Activated T-cell treated with anti-CD3 and anti-CD28 coated beads, Interleukin-2, amount 50 U/mL, for 48 hours (primary cell): ENCODE measurements around the gene AFF3.
"Not testable (repeated sequence)": the region's sequence is repeated elsewhere in the genome, so short reads cannot be mapped to it uniquely, and the experiment has no call there.

Experiments
- DNase-seq, 2 experiments: peaks; one replicate each; pipeline ENCODE4 v3.0.0-alpha.2; 2020

Gene AFF3

DNA sequence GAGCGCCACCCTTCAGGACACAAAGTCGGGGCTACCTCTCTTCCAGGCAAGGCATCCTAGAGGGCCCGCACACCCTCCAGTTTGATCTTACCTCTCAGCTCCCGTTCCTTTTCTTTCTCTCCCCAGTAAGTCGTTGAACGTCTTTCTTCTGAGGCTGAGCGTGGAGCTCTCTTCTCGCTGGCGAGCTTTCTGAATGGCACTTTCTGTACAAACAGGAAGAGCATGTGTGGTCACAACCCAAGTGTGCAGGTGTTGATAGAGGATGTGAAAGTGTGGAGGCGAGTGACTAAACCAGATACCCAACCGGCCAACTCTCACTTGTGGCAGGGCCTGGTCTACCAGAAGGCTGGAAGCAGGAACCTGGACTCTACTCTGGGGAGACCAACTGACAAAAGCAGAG, at the start of gene AFF3:
Gene AFF3, minus strand, starts transcription at position 198 of the 400 bp plus-strand sequence. CDS start 38,136 bp downstream, outside the sequence.
- DNase-seq = peak; percentile 69 to 73

- no peak for DNase-seq
These were observed 47.0 kb upstream of the AFF3 start for GRCh38 chr2:100189387-100189786.

GRCh38 chr2:100188326-100188725, 45.9 kb upstream of the AFF3 start:
- no peak for DNase-seq

DNA sequence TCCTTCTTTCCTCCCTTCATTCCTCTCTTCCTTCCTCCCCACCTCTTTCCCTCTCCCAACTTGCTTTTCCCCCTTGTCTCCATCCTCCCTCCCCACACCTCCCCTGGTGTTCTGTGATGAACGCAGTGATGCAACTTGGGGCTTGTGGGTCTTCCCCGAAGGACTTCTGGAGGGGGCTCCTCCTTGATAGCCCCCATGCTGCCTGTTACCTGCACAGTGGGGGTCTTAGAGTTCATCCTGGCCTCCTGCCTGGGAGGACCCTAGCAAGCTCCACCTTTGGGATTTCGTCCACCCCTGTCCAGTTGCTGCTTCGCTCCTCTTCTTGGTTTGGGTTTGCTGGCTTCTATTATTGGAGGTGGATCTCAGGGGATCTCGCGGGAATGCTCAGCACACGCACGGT, 43.7 kb upstream of the AFF3 start:
- DNase-seq = no peak

DNA sequence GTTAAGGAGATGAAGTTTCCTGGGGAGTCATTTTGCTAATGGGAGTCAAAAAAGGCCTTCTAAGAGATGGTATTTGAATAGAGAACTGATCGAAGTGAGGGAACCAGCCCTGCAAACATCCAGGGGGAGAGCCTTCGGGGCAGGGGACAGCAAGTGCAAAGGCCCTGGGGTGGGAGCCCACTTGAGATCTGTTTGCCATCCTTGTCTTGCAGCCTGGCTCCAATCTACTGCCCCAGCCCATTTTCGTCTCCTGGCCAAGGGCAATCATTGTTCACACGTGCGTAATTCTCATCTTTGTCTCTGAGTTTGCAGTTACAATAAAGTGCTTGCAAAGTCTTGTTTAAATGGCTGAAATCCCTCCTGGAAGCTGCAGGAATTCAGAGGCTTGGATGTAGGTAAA, 43.1 kb upstream of the AFF3 start:
- DNase-seq = no peak

- DNase-seq = no peak
These were observed 42.7 kb upstream of the AFF3 start for GRCh38 chr2:100185105-100185504.

GRCh38 chr2:100184055-100184737, 41.8 kb upstream of the AFF3 start:
- no peak for DNase-seq

DNA sequence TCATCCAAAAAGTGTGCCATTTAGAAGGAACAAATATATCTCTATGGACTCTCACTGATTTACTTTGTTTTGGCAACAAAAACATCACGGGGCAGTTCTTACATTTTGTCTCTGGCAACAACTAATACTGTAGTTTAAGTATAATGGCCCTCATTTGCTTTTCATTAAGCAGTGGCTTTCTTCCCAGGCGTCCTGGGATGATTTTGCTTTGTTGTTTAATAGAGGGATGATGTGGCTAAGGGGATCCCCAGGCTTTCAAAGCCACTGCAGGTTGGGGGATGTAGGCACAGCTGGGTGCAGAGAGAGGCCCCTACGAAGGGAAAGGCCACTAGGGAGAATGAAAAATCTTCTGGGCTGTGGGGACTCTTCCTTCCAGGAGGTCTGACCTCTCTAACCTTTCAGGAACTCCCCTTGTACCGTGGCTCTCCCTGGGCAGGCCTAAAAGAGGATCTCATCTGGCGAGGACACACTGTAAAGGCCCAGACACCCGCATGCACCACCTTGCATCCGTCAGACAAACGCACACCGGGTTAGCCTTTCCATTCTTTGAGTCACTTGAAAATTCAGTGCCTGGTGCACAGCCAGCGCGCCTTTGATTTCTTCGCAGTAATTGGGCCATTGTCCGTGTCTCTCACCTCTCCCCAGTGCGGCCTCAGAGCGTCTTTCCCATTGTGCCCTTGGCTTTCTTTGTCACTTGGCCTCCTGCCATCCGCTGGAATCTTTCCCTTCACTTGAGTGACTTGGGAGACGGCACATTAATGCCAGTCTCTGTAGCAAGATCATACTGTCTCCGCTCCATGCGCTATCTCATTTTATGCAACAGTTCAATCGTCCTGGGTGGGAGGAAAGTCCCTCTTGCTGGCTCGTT, 40.3 kb upstream of the AFF3 start:
- DNase-seq = no peak

DNA sequence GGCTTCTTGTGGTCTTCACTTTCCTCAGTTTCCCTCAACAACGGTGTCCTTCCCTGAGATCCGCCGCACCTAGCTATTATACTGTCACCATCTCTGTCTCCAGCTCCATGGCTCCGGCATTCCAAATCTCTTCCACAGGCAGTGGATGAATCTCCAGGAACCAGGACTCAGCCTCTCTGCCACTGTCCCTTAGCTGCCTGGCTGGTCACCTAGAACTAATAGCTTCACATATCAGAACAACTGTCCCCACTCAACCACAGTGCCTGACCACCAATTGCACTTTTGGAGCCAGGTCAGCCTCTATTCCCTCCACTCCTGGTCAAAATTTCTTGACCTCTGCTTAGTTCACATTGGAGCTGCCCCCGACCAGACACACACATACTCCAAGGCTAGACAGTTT, 38.1 kb upstream of the AFF3 start:
- DNase-seq = no peak

GRCh38 chr2:100179806-100180205, 37.4 kb upstream of the AFF3 start:
- DNase-seq = no peak

GRCh38 chr2:100178864-100179263, 36.5 kb upstream of the AFF3 start:
- no peak for DNase-seq

DNA sequence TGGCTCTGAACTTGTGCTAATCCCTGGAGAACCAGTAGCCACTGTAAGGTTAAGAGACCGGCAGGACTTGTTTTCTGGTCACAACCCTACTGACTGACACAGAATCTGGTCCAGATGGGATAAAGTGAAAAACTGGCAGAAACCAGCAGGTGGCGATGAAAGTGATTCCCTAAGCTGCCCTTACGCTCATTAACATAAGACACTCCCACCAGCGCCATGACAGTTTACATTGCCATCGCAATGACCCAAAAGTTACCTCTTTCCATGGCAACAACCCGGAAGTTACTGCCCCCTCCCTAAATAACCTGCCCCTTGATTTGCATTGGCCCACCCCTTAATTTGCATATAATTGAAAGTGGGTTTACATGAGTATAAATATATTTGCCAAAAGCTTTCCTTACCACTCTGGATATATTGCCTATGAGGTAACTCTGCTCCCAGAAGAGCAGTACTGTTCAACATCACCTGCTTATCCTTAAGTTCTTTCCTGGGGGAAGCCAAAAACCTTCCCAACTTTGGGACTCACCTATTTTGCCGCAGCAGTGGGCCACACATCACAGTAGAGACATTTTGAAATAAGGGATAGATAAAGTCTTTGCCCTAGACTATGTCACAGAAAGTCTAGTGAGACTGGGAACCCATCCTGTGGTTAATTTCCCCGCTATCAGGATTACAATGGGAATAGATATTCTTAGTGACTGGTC, 35.8 kb upstream of the AFF3 start:
- DNase-seq = peak; percentile 42 to 44

GRCh38 chr2:100176925-100177324, 34.5 kb upstream of the AFF3 start:
- DNase-seq = no peak

- DNase-seq = no peak
These were observed 31.6 kb upstream of the AFF3 start for GRCh38 chr2:100174026-100174431.

GRCh38 chr2:100166701-100167100, 24.3 kb upstream of the AFF3 start:
- DNase-seq = no peak

DNA sequence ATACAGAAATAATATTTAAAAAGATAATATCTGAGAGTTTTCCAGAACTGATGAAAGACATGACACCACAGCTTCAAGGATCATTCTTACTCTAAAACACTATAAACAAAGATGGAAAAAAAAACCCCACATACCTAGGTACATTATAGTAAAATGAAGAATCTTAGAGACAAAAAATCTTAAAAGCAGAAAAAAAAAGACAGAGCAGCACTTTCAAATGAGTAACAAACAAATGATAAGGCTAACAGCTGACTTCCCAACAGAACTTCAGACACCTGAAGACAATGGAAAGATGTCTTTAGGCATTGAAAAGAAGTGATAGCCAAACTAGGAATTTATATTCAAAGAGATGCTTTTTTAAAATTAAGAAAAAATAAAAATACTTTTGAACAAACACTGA, 21.2 kb upstream of the AFF3 start:
- DNase-seq = no peak

- no peak for DNase-seq
These were observed 19.7 kb upstream of the AFF3 start for GRCh38 chr2:100161945-100162620.

DNA sequence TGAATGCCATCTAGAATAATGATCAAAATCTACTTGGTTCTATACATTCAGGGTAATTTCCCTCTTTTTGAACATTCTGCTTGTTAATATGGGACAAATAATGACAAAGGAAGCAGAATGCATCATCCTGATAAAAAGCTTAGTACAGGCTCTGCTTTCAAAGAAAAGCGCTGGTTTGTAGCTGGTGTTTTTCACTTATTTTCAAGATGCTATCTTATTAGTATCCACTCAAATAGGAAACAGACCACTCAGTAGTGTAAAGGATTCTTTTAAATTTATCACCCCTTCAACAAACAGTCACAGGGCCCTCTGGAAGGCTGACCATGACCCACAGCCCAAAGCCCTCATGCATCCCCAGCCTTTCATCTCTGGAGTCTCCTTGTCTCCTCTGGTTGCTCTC, 18.0 kb upstream of the AFF3 start:
- no peak for DNase-seq

DNA sequence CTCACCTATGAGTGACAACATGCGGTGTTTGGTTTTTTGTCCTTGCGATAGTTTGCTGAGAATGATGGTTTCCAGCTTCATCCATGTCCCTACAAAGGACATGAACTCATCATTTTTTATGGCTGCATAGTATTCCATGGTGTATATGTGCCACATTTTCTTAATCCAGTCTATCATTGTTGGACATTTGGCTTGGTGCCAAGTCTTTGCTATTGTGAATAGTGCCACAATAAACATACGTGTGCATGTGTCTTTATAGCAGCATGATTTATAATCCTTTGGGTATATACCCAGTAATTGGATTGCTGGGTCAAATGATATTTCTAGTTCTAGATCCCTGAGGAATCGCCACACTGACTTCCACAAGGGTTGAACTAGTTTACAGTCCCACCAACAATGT, 9.4 kb upstream of the AFF3 start:
- not testable (repeated sequence) for DNase-seq

DNA sequence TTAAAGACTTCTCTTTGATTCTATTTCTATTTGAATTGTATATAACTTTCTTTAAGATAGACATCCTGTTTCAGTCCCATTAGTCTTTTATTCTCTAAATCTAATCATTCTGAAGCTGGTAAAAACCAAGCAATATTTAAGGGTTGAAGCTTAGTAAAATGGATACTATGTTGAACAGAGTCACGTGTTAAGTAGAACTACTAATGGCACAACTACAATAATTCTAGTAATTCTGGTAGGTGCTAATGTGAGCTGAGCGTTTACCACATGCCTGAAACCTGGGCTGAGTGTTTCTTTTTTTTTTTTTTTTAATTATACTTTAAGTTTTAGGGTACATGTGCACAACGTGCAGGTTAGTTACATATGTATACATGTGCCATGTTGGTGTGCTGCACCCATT, 8.9 kb upstream of the AFF3 start:
- DNase-seq = no peak

DNA sequence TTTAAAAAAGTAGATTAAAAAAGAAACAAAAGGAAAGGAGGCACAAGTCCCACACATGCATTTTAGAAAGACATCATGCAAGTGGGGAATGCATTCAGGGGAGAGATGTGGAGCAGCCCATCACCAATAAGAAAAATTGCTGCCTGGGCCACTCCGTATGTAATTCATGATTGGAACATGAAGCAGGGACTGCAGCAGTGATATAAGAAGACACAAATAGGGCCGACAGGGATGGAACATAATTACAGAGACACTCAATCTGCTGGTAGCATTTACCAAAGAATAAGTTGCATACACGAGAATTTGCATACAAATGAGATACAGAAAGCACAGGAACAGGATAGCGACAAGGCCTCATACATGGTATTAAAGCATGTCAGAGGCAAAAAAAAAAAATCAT, 6.5 kb upstream of the AFF3 start:
- DNase-seq = no peak

DNA sequence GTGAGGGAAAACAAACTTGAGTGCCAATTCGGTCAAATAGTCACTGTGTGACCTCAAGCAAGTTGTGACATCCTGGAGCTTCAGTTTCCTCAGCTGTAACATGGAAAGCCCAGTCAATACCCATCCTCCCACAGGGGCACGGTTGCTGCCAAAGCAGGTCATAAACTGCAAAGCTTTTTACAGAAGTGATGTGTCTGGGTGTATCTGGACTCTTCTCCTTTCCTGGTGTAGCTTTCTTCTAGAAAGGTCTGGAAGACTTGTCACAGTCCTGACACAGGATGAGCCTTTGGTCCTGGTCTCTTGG, 4.2 kb upstream of the AFF3 start:
- no peak for DNase-seq

GRCh38 chr2:100145893-100146656, 3.7 kb upstream of the AFF3 start:
- no peak for DNase-seq
